GM21390 (cell line): ENCODE measurements around the gene TMCC1.
"Not testable (repeated sequence)": the region's sequence is repeated elsewhere in the genome, so short reads cannot be mapped to it uniquely, and the experiment has no call there.

Experiments used
- ATAC-seq: cut with Tn5 transposase; IDR thresholded peaks from one replicate; pipeline ENCODE4 v1.9.1; 2021; ENCODE audit not compliant: unreplicated experiment

TMCC1 gene

DNA sequence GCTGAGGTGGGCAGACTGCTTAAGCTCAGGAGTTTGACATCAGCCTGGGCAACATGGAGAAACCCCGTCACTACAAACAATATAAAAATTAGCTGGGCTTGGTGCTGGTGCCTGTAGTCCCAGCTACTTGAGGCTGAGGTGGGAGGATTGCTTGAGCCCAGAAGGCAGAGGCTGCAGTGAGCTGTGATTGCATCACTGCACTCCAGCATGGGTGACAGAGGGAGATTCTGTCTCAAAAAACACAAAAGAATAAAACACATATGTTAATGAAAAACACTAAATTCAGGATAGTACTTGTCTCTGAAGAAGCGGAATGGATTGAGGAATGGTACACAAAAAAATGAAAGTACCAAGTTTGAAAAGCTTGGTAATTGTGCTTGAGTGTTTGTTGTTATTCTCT, 159.1 kb downstream of the TMCC1 start:
- no peak for ATAC-seq

DNA sequence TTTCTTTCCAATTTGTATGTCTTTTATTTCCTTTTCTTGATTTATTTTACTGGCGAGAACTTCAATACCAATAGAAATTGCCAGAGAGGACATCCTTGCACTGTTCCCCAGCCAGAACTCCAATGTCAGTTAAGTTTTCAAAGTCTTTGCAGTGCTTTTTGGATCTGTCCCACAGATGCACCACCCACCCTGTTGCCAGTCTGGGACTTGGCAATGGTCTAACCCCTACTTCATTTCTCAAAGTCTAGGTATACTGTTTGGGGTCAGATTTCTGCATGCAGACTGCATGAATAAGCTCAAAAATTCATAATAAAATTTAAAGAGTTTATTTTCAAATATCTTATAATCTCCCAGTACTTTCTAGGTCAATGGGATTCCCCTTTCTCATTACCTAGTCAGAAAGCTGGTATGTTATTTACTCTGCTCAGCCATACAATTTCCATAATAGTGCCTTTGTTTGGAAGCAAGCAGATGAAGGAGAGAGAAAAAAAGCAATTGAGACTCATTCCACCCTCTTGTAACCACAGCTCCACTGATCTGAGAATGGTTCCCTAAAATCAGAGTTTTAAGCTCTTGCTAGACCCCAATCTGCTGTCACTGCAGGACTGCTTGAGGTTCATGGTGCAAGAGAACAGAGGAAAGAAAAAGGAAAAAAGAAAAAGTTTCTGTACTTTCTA, 161.2 kb downstream of the TMCC1 start:
- no peak for ATAC-seq

- ATAC-seq, result no peak
Measured at GRCh38 chr3:129727707-129728106, 165.8 kb downstream of the TMCC1 start.

- no peak for ATAC-seq
Measured at GRCh38 chr3:129723558-129724324, 169.8 kb downstream of the TMCC1 start.

GRCh38 chr3:129722527-129722926, 171.0 kb downstream of the TMCC1 start:
- ATAC-seq, result no peak

DNA sequence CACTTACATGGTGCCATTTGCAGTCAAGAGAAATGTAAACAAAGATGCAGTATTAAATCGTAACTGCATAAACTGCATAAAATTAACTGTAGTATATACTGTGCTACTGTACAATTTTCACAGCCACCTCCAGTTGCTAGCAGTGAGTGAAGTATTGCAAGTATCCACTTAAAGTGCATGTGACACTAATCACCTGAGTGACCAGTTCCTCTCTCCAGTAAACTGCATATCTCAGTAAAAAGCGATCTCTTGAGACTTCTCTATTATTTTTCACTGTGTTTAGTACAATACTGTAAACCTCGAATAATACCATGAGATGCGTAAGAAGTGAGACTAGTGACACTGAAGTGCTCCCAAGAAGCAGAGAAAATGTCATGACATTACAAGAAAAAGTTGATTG, 175.3 kb downstream of the TMCC1 start:
- ATAC-seq, result no peak

DNA sequence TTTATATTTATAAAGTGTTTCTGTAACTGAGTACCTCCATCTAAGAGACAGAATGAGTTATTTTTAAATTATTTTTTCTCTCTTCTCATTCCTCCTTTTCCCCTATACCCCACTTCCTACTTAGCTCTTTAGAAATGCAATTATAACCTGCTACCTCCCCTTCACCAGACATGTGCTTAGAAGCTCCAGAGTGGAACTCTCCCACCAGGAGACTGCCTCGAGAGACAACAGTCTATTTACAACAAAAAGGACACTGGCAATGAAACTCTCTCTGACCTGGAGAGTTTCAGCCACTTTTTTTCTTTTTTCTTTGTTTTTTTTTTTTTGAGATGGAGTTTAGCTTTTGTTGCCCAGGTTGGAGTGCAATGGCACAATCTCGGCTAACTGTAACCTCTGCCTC, 177.7 kb downstream of the TMCC1 start:
- no peak for ATAC-seq

GRCh38 chr3:129708328-129708861, 185.1 kb downstream of the TMCC1 start:
- no peak for ATAC-seq

DNA sequence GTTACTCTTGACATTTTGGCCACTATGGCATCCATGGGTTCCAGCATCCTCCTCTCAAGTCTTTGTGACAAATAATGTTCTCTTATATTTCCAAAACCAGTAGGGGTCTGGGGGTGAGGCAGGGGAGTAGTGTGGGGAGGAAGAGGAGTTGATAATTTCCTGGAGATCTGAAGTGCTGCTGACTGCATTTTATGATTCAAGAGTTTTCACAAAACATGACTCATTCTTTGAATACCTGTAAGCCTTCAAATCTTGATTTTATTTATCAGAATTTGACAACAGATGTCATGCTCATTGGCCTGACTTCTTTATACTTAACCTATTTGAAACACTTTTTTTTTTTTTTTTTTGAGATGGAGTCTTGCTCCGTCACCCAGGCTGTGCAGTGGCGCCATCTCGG, 188.2 kb downstream of the TMCC1 start:
- no peak for ATAC-seq

DNA sequence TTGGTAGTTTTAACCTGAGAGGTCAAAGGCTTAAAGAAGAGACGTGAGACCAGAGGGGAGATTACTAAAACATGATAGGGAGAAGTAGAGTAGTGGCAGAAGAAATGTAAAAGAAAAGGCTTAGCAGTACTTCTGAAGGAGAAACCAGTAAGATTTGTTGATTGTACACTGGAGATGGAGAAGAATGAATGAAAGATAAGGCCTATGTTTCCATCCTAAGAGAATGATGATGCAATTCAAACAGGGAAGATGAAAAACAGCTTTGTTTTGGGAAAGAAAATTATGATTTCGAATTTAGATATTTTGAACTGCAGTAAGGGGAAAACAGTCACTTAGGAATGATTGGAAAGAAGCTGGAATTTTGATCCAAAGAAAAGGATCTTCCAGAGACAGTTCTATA, 189.6 kb downstream of the TMCC1 start:
- ATAC-seq, result no peak

DNA sequence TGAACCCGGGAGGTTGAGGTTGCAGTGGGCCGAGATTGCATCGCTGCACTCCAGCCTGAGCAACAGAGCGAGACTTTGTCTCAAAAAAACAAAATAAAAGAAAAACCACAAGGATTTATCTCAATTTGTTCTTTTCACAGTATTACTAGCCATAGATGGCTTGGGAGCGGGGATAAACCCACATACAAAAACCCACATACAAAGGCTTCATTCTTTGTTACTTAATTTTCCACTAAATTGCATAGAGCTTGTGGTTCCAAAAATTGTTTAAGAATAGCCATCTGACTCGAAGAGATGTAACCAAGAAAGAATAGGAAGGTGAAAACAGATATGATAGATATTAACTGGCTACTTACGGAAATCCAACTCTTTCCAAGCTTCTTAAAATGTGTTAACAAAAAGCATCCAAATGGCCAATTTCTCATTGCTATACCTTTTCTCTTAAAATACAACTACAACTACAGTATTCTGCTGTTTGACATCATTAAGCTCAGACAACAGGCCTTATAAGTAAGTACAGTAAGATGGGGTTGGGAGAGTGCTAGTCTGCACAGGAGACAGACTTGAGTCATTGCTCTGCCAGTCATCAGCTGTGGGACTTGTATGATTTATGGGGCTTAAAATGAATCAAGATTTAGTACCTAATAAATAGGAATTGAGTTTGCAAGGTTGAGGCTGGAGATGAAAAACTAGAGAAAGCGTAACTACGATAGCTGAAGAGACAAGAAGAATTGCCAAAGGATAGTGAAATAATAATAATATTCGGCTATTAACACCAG, 190.4 kb downstream of the TMCC1 start:
- no peak for ATAC-seq

GRCh38 chr3:129701161-129701560, 192.3 kb downstream of the TMCC1 start:
- ATAC-seq, result no peak

GRCh38 chr3:129699612-129700011, 193.9 kb downstream of the TMCC1 start:
- no peak for ATAC-seq

GRCh38 chr3:129699199-129699598, 194.3 kb downstream of the TMCC1 start:
- no peak for ATAC-seq

- ATAC-seq, result no peak
Measured at GRCh38 chr3:129697229-129697969, 196.1 kb downstream of the TMCC1 start.

GRCh38 chr3:129696430-129696829, 197.1 kb downstream of the TMCC1 start:
- ATAC-seq, result not testable (repeated sequence)

- no peak for ATAC-seq
Measured at GRCh38 chr3:129695230-129695629, 198.3 kb downstream of the TMCC1 start.

GRCh38 chr3:129694228-129694627, 199.3 kb downstream of the TMCC1 start:
- ATAC-seq, result no peak

- no peak for ATAC-seq
Measured at GRCh38 chr3:129692743-129693142, 200.8 kb downstream of the TMCC1 start.

GRCh38 chr3:129690963-129691362, 202.5 kb downstream of the TMCC1 start:
- no peak for ATAC-seq

- ATAC-seq, result peak; percentile 93
Measured at GRCh38 chr3:129690406-129690805, 203.1 kb downstream of the TMCC1 start.
